IMR-90 (cell line): ENCODE measurements around the gene OR51E1. TPM values are rescaled to one million over a fixed set of nuclear protein-coding genes. Genes with fewer than 3 reads are reported as not detected.

Source experiments
- ATAC-seq: fragments of 200-7000 bp; cut with Tn5 transposase; 2 replicates; pipeline ENCODE4 v1.9.1; 2020; ENCODE audit warnings: low read depth, mild to moderate bottlenecking, moderate library complexity
- BruUV-seq: library from RNA; stranded (reverse); fragments of 400-500 nt; replicated peaks from 2 replicates; lab custom pipeline; 2021; lab: Mats Ljungman, UMichigan
- CTCF ChIA-PET: fragments of 300-600 bp; formaldehyde crosslinking; extraction: SDS; loops from one replicate; lab custom pipeline; 2021; ENCODE audit warnings: antibody characterized with exemption; lab: Yijun Ruan, JAX
- POLR2A ChIA-PET: fragments of 300-600 bp; sonication (Branson Sonifier 250); formaldehyde crosslinking; loops from one replicate; lab custom pipeline; 2022; ENCODE audit warnings: antibody characterized with exemption; ENCODE audit not compliant: unreplicated experiment; lab: Charles Lee
- DNase-seq: peaks from one replicate; pipeline ENCODE4 v3.0.0; 2013
- H2AFZ ChIP-seq: replicated peaks from 2 replicates; pipeline ENCODE3; 2013; ENCODE audit warnings: low read length, mild to moderate bottlenecking; ENCODE audit not compliant: poor library complexity
- H2AK5ac ChIP-seq: 2 replicates; pipeline ENCODE4 v1.6.1; 2013; ENCODE audit warnings: low read depth, low read length, inconsistent platforms
- H2AK9ac ChIP-seq: replicated peaks from 2 replicates; pipeline ENCODE3; 2013; ENCODE audit warnings: mild to moderate bottlenecking, low read depth, low read length, moderate library complexity; ENCODE audit not compliant: poor library complexity
- H2BK120ac ChIP-seq: 2 replicates; pipeline ENCODE4 v1.6.1; 2013; ENCODE audit warnings: low read depth, low read length, inconsistent platforms
- H2BK15ac ChIP-seq: 3 replicates; pipeline ENCODE4 v1.6.1; 2013; ENCODE audit warnings: low read depth, low read length, inconsistent platforms
- H2BK20ac ChIP-seq: 2 replicates; pipeline ENCODE4 v1.6.1; 2013; ENCODE audit warnings: low read depth, mild to moderate bottlenecking, inconsistent platforms, low read length, moderate library complexity
- H2BK5ac ChIP-seq: 2 replicates; pipeline ENCODE4 v1.6.1; 2013; ENCODE audit warnings: mild to moderate bottlenecking, low read depth, low read length, inconsistent platforms; ENCODE audit not compliant: poor library complexity, severe bottlenecking
- H3K14ac ChIP-seq: replicated peaks from 2 replicates; pipeline ENCODE4 v1.6.1; 2013; ENCODE audit warnings: low read depth, low read length, inconsistent platforms
- H3K18ac ChIP-seq: 2 replicates; pipeline ENCODE4 v1.6.1; 2013; ENCODE audit warnings: low read depth, low read length, control low read depth
- H3K23ac ChIP-seq: 2 replicates; pipeline ENCODE4 v1.6.1; 2013; ENCODE audit warnings: low read depth, low read length, inconsistent platforms
- H3K27ac ChIP-seq: 2 replicates; pipeline ENCODE4 v1.5.1; 2013; ENCODE audit warnings: mild to moderate bottlenecking, control low read depth, low read length; ENCODE audit not compliant: insufficient read depth
- H3K27me3 ChIP-seq: 2 replicates; pipeline ENCODE4 v1.6.1; 2013; ENCODE audit warnings: low read length; ENCODE audit not compliant: control insufficient read depth, insufficient read depth
- H3K36me3 ChIP-seq: 2 replicates; pipeline ENCODE4 v1.6.1; 2013; ENCODE audit warnings: low read length, mixed read lengths; ENCODE audit not compliant: control insufficient read depth, insufficient read depth
- H3K4ac ChIP-seq: 2 replicates; pipeline ENCODE4 v1.6.1; 2013; ENCODE audit warnings: low read depth, low read length, inconsistent platforms
- H3K4me1 ChIP-seq: 2 replicates; pipeline ENCODE4 v1.6.1; 2013; ENCODE audit warnings: low read length, mixed read lengths; ENCODE audit not compliant: control insufficient read depth, insufficient read depth
- H3K4me2 ChIP-seq: 2 replicates; pipeline ENCODE4 v1.6.1; 2013; ENCODE audit warnings: low read depth, mild to moderate bottlenecking, control low read depth, low read length, moderate library complexity
- H3K4me3 ChIP-seq: 2 replicates; pipeline ENCODE4 v1.5.1; 2013; ENCODE audit warnings: low read depth, mild to moderate bottlenecking, control low read depth, low read length, moderate library complexity; ENCODE audit not compliant: insufficient read depth
- H3K56ac ChIP-seq: 2 replicates; pipeline ENCODE4 v1.6.1; 2013; ENCODE audit warnings: low read length, inconsistent platforms; ENCODE audit not compliant: insufficient read depth; ENCODE audit errors: extremely low read depth
- H3K79me1 ChIP-seq, 2 experiments: 2 replicates each; pipeline ENCODE4 v1.6.1; 2013; ENCODE audit warnings: low read length in 2 of 2, inconsistent platforms in 1 of 2, low read depth in 1 of 2
- H3K9ac ChIP-seq: 2 replicates; pipeline ENCODE4 v1.6.1; 2013; ENCODE audit warnings: low read depth, low read length, control low read depth
- H3K9me1 ChIP-seq: 2 replicates; pipeline ENCODE4 v1.6.1; 2013; ENCODE audit warnings: low read length, inconsistent platforms; ENCODE audit not compliant: insufficient read depth
- H3K9me3 ChIP-seq: 2 replicates; pipeline ENCODE4 v1.6.1; 2013; ENCODE audit warnings: low read length; ENCODE audit not compliant: control insufficient read depth, insufficient read depth
- H4K20me1 ChIP-seq: 2 replicates; pipeline ENCODE4 v1.6.1; 2013; ENCODE audit warnings: low read length, inconsistent platforms; ENCODE audit not compliant: insufficient read depth
- H4K5ac ChIP-seq: 2 replicates; pipeline ENCODE4 v1.6.1; 2013; ENCODE audit warnings: mild to moderate bottlenecking, low read depth, low read length, control low read depth
- H4K8ac ChIP-seq, 2 experiments: 2 replicates each; pipeline ENCODE4 v1.6.1; 2013; ENCODE audit warnings: low read depth in 2 of 2, low read length in 2 of 2, control low read depth in 1 of 2, inconsistent platforms in 1 of 2
- H4K91ac ChIP-seq: 2 replicates; pipeline ENCODE4 v1.6.1; 2013; ENCODE audit warnings: low read depth, low read length, inconsistent platforms; ENCODE audit not compliant: insufficient read depth
- CEBPB ChIP-seq: IDR thresholded peaks from 2 replicates; pipeline ENCODE4 v1.6.1; 2012; ENCODE audit warnings: low read depth, low read length, improper control_type of control experiment
- FOS ChIP-seq: fragments of 150-350 bp; IDR thresholded peaks from 2 replicates; pipeline ENCODE4 v1.6.1; 2016; ENCODE audit warnings: low read depth, low read length
- MXI1 ChIP-seq: IDR thresholded peaks from 2 replicates; pipeline ENCODE4 v1.6.1; 2012; ENCODE audit warnings: low read depth, mild to moderate bottlenecking, low read length, moderate library complexity, borderline replicate concordance
- NFE2L2 ChIP-seq: fragments of 150-350 bp; IDR thresholded peaks from 2 replicates; pipeline ENCODE4 v1.6.1; 2016; ENCODE audit warnings: low read depth, mild to moderate bottlenecking, low read length
- POLR2A ChIP-seq: IDR thresholded peaks from 2 replicates; pipeline ENCODE4 v1.6.1; 2012; ENCODE audit warnings: mild to moderate bottlenecking, low read depth, low read length
- RAD21 ChIP-seq: IDR thresholded peaks from 2 replicates; pipeline ENCODE4 v1.6.1; 2012; ENCODE audit warnings: low read length, improper control_type of control experiment
- RFX5 ChIP-seq: IDR thresholded peaks from 2 replicates; pipeline ENCODE4 v1.8.0; 2012; ENCODE audit warnings: low read depth, mild to moderate bottlenecking, low read length, moderate library complexity
- WGBS, 2 experiments: methylation state at CpG; one replicate each; pipeline versions ENCODE4 v1.1.5 to v1.1.7; 2013; ENCODE audit warnings: missing lambda C conversion rate in 2 of 2; ENCODE audit not compliant: insufficient read length in 1 of 2; ENCODE audit errors: extremely low coverage in 2 of 2; 5-methylcytosine and 5-hydroxymethylcytosine counted together
- dilution Hi-C: fragments of 300-500 bp; cut with HindIII; formaldehyde crosslinking; loops from one replicate; pipeline ENCODE4 v1.14.3; 2018; ENCODE audit warnings: low sequenced_read_pairs; ENCODE audit not compliant: unreplicated experiment
- in situ Hi-C: fragments of 300-500 bp; cut with MboI; formaldehyde crosslinking; loops from 3 replicates; pipeline ENCODE4 v1.14.3; 2019; ENCODE audit warnings: low sequenced_read_pairs, inconsistent platforms, mixed read lengths
- intact Hi-C: fragments of 100-400 bp; cut with micrococcal nuclease; formaldehyde crosslinking; loops from 2 replicates; pipeline ENCODE4 v1.10.0; 2022
- polyA plus RNA-seq, 3 experiments: library from polyadenylated mRNA; depleted of rRNA; stranded (reverse); fragments of >200 nt; gene quantifications; 2 replicates each; pipeline ENCODE4 v1.2.3, GENCODE V29; 2012; ENCODE audit warnings: low replicate concordance in 1 of 3
- total RNA-seq: library from RNA; depleted of rRNA; stranded (reverse); fragments of >200 nt; gene quantifications from 2 replicates; pipeline ENCODE4 v1.2.3, GENCODE V29; 2012
- TF ChIP-seq, protein P1 (sequence below): fragments of 150-350 bp; IDR thresholded peaks from 2 replicates; pipeline ENCODE4 v1.6.1; 2016; ENCODE audit warnings: low read depth, mild to moderate bottlenecking, low read length, moderate library complexity, borderline replicate concordance
- TF ChIP-seq, protein P2 (sequence below): fragments of 150-350 bp; IDR thresholded peaks from 2 replicates; pipeline ENCODE4 v1.6.1; 2017; ENCODE audit warnings: mild to moderate bottlenecking, antibody characterized with exemption, low read length, low read depth

Gene OR51E1
- total and polyA plus RNA-seq, 2 of the 4 experiments (the other 2 are of a cell fraction), result 0.02 TPM; not detected in 1

- Histone ChIP-seq H2AFZ (no peak overlapping the region), H3K27ac (no peak overlapping the region), H3K9me3 (no peaks in the 10 kb centered on the region), H2BK5ac (no peak overlapping the region), H3K79me1 (no peaks in the 10 kb centered on the region), H4K8ac (no peak overlapping the region), H4K20me1 (no peaks in the 10 kb centered on the region), H3K18ac (no peak overlapping the region), H2BK20ac (no peak overlapping the region), H4K91ac (no peak overlapping the region), H3K9me1 (no peaks in the 10 kb centered on the region), H3K4ac (no peak overlapping the region), H3K27me3 (no peaks in the 10 kb centered on the region), H3K56ac (no peak overlapping the region), H3K23ac (no peak overlapping the region), H2BK15ac (no peak overlapping the region), H2AK9ac (no peak overlapping the region), H3K14ac (no peak overlapping the region), H2BK120ac (no peak overlapping the region), H3K9ac (no peak overlapping the region), H4K5ac (no peak overlapping the region), H3K4me1 (no peaks in the 10 kb centered on the region), H3K36me3 (no peaks in the 10 kb centered on the region), H3K4me2 (no peak overlapping the region), H2AK5ac (no peak overlapping the region), H3K4me3 (no peak overlapping the region)
- POLR2A ChIA-PET, result no interaction called here
- no TSS peak for BruUV-seq
- intact Hi-C loops (no loop called here), in situ Hi-C loops (no loop called here), dilution Hi-C loops (no loop called here)
- 0% methylated on average over 1 of the region's 2 CpGs; no CpG with 5 or more reads in 1 of the 2 experiments for WGBS, 2 experiments
- TF ChIP-seq MXI1 (no peak), CEBPB (no peak), NFE2L2 (no peak), POLR2A (no peak), RFX5 (no peak), FOS (no peak), RAD21 (no peak)
- TF ChIP-seq, protein P1, sequence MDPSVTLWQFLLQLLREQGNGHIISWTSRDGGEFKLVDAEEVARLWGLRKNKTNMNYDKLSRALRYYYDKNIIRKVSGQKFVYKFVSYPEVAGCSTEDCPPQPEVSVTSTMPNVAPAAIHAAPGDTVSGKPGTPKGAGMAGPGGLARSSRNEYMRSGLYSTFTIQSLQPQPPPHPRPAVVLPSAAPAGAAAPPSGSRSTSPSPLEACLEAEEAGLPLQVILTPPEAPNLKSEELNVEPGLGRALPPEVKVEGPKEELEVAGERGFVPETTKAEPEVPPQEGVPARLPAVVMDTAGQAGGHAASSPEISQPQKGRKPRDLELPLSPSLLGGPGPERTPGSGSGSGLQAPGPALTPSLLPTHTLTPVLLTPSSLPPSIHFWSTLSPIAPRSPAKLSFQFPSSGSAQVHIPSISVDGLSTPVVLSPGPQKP, result no peak
- TF ChIP-seq, protein P2, sequence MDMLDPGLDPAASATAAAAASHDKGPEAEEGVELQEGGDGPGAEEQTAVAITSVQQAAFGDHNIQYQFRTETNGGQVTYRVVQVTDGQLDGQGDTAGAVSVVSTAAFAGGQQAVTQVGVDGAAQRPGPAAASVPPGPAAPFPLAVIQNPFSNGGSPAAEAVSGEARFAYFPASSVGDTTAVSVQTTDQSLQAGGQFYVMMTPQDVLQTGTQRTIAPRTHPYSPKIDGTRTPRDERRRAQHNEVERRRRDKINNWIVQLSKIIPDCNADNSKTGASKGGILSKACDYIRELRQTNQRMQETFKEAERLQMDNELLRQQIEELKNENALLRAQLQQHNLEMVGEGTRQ, result no peak
- DNase-seq (no peak), ATAC-seq (no peak)
- CTCF ChIA-PET, result no interaction called here
Measured at GRCh38 chr11:4654635-4655369, 11.0 kb downstream of the OR51E1 start.
